DMS 273 treated with DMSO at 0.1 percent for 48 hours (cell line): Measurements from ENCODE around the gene TREML4.
"Not testable (repeated sequence)": the region's sequence is repeated elsewhere in the genome, so short reads cannot be mapped to it uniquely, and the experiment has no call there.

Experiments used
- DNase-seq: peaks from one replicate; lab custom pipeline; 2025; lab: John Stamatoyannopoulos, UW

TREML4 gene

DNA sequence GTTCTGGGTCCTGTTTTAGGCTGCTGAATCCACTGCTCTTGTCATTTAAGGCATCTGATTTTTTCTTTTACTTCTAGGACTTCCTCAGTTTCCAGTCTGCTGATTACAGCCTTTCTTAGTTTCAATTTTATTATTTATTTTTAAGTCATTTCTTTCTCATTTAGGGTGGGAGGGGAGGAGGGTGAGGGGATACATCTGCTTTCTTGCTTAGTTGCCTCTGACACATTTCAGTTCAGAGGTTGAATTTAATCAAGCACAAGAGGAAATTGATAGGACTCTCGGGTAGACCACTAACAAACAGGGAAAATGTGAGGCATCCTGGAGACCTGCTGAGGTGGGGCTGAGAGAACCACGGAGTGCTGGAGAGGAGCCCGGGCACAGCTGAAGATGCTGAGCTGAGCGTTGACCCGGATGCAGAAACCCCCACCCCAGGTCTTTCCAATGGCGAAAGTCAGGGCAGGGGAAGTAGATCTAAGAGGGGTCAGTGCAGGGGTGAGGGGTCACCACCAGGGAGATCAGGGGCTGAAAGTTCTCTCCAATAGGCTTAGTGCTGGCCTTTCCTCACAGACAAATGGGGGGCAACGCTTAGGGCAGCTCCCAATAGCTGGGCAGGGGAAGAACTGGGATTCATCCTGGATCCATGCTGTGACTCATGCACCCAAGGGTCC, 19.6 kb upstream of the TREML4 start:
- DNase-seq: no peak

DNA sequence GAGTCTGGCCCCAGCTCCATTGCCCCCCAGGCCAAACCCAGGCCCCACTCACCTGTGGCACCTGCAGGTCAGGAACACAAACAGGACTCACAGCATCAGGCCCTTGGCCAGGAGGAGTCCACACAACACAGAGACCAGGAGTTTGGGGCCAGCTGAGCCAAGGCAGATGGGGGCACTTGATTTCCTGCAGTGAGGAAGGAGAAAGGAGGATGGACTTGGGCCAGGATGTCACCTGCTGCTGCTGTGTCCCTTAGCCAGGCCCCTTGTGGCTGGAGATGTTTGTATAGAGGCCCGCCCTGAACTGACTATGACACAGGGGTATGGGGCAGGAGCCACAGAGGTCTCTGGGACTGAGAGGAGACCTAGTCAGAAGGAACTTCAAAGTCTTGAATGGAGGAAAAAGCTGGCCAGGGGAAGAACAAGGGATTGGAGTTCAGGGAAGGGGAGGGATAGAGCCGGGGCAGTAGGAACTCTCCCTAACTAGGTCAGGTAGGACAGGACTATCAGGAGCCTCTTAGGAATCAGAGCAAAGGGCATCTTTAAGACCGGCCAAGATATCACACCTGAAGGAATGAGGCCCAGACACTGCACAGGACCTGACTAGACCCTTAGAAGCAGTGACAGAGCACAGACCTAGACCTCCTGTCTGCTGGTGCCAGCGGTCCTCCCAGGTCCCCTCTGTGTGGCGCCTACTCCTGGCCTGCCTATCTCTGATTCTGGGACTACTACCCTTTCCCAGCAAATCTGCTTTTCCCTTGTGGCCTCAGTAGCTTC, 18.4 kb upstream of the TREML4 start:
- no peak for DNase-seq

DNA sequence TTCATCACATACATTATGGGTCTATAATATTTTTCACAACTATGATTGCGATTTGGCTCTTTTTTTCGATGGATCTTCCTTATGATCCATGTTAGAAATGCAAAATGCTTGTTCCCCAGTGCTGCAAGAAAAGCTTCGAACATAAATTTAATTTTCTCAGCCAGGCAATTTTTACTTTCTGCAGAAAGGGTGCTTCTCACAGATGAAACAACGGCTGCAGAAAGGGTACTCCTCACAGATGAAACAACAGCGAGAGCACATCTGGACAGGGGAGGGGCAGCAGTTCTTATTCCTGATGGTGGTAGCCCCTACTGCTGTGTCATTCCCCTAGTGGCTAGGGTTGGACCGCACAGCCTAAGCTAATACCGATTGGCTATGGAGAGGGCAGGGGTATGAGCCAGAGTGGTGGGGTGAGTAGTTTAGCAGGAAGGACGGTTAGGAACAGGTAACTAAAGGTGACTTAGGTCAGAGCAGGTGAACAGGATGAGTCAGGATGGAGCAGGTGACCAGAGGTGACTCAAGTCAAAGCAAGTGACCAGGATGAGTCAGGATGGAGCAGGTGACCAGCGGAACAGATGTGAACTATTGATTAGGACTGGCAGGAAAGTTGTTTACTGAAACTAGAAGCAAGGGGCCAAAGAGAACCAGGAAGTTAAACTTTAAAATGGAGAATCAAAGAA, 13.4 kb upstream of the TREML4 start:
- no peak for DNase-seq

DNA sequence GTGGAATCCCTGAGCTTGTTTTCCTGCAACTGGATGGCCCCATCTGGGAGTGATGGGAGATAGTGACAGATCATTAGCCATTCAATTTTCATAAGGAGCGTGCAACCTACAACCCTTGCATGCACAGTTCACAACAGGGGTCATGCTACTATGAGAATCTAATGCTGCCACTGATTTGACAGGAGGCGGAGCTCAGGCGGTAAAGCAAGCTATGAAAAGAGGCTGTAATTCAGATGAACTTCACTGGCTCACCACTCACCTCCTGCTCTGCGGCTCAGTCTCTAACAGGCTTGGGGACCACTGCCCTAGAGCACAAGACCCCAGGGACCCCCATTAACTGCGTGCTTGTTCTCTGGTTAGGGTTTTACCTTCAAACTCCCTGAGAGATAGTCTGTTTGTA, 12.4 kb upstream of the TREML4 start:
- DNase-seq: no peak

DNA sequence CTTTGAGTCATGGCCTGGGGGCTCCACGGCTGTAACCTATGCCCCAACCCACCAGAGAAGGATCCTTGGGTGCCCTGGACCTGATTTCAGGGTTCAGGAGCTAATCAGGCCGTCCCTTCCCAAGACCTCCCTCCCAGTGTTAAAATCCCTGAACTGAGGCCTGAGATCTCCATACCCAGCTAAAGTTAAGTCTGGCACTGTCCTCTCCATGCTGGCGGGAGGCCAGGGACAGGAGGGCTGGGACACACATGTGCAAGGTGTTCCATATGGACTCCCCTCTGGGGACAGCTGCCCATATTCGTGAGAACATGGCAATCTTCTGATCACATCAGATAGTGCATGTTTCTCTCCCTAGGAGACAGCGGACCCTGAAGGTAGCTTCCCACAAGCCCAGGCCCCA, 11.5 kb upstream of the TREML4 start:
- no peak for DNase-seq

DNA sequence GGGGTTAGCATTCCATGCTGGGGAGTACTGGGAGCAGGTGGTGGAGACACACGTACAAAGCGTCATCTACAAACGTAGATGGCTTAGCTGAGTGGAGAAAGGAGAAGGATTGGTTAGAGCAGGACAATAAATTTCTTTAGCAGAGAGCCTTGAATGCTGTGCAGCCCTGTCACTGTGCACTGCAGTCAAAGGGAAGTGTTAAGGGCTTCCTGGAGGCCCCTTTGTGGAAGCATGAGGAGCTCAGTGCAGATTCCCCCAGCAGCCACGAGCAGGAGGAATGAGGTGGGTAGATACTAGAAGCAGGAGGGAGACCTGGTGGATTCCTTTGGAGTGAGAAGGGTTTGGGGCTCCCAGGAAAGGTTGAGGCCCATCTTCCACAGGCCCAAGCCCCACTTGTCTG, 6.1 kb upstream of the TREML4 start:
- no peak for DNase-seq

DNA sequence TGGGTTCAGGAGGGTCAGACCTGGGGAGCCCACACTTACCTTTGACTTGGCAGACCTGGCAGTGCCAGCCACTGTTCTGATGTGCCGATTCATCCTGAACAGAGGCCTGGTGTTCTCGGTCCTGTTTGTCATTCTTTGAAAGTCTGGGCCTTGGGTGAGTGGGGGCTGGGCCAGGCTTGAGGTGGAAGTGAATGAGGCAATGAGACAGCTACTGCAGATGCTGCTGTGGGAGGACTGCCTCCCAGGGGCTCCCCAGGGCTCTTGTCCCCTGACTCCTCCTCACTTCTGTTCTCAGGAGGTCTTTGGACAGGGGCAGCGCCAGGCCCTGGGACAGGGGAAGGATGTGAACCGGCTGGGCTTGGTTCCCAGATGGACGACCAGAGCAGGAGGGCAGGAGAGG, 5.6 kb upstream of the TREML4 start:
- no peak for DNase-seq

DNA sequence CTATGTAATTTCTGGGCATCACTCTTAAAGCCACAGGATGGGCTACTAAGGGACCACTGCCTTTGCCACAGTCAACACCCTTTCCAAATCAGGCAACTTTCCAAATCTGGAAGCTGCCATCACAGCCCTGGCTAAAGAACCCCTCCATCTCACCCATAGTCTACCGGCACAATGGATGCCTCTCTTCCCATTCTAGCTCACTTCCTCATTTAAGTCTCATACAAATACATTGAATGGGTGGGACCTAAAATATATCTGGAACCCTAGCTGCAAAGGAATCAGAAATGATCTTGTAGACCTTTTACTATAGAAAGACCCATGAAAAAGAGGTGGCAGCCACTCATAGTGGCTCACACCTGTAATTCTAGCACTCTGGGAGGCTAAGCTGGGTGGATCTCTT, 3.3 kb upstream of the TREML4 start:
- no peak for DNase-seq

DNA sequence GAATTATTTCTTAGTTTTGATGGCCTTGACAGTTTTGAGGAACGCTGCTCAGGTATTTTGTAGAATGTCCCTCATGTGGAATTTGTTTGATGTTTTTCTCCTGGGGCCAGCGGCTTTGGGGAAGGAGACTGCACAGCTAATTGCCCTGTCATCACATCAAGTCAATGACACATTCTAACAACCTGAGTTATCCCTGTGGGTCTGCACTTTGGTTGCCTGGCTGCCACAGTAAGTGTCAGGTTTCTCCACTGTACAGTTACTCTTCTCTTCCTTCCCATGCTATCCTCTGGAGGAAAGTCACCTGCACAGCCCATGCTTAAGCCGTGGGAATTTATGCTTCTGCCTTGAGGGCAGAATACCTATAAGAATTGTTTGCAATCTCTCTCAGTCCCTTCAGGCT, 1.4 kb upstream of the TREML4 start:
- no peak for DNase-seq

DNA sequence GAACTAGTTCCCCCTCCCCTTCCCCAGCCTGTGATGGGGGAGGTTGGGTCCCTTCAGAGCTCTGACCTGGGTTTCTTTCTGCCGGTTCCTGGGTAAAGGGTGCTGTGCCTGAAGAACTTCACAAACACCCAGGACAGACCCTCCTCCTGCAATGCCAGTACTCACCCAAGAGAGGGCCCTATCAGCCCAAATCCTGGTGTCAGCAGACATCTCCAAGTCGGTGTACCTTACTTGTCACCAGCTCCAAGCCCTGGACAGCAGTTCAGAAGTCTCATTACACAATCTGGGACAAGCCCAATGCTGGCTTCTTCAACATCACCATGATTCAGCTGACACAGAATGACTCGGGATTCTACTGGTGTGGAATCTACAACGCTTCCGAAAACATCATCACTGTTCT, 467 bp downstream of the TREML4 start:
- DNase-seq: no peak

DNA sequence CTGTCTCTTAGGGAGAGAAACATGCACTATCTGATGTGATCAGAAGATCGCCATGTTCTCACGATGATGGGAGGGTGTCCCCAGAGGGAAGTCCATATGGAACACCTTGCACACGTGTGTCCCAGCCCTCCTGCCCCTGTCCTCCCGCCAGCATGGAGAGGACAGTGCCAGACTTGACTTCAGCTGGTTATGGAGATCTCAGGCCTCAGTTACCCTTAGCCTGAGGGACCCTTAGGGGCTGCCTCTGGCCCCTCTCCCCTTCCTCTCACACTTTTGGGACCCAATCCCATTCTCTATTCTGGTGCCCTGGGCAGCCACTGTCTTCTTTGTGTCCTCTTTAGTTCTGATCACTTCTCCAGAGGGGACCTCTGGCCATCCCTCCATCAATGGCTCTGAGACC, 1.6 kb downstream of the TREML4 start:
- no peak for DNase-seq

DNA sequence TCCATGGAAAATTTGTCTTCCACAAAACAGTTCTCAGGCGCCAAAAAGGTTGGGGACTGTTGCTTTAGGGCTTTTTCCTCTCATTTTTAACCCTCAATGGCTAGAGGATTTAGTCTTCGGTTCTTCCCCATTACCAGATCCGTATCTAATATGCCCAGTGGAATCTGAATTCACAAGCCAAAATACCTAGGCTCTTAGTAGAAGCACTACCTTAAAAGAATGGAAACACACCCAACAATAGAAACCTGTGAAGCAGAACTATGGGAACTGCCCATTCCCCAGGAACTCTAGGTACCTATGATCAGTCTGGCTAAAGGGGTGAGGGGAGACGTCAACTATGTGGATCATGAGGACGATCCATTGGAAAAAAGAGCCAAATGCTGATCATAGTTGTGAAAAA, 3.1 kb downstream of the TREML4 start:
- no peak for DNase-seq

DNA sequence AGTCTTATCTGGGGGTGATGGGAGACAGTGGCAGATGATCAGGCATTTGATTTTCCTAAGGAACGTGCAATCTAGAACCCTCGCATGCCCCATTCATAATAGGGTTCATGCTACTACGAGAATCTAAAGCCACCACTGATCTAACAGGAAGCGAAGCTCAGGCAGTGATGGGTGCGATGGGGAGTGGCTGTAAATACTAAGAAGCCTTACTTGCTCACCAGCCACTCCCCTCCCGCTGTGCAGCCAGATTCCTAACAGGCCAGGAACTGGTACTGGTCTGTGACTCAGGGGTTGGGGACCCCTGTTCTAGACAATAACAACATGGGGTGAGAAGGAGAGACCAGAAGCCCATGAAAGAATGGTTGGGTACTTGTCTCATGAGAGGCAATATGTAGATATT, 4.5 kb downstream of the TREML4 start:
- DNase-seq: no peak

DNA sequence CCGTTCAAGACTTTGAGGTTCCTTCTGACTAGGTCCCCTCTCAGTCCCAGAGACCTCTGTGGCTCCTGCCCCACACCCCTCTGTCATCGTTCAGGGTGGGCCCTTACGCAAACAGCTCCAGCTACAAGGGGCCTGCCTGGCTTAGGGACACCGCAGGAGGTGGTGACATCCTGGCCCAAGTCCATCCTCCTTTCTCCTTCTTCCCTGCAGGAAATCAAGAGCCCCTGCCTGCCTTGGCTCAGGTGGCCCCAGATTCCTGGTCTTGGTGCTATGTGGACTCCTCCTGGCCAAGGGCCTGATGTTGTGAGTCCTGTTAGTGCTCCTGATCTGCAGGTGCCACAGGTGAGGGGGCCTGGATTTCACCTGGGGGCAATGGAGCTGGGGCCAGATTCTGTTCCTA, 8.1 kb downstream of the TREML4 start:
- DNase-seq: no peak

DNA sequence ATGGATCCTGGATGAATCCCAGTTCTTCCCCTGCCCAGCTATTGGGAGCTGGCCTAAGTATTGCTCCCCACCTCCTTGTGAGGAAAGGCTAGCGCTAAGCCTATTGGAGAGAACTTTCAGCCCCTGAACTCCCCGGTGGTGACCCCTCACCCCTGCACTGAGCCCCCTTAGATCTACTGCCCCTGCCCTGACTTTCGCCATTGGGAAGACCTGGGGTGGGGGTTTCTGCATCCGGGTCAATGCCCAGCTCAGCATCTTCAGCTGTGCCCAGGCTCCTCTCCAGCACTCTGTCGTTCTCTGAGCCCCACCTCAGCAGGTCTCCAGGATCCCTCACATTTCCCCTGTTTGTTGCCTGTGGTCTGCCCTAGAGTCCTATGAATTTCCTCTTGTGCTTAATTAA, 9.0 kb downstream of the TREML4 start:
- no peak for DNase-seq

DNA sequence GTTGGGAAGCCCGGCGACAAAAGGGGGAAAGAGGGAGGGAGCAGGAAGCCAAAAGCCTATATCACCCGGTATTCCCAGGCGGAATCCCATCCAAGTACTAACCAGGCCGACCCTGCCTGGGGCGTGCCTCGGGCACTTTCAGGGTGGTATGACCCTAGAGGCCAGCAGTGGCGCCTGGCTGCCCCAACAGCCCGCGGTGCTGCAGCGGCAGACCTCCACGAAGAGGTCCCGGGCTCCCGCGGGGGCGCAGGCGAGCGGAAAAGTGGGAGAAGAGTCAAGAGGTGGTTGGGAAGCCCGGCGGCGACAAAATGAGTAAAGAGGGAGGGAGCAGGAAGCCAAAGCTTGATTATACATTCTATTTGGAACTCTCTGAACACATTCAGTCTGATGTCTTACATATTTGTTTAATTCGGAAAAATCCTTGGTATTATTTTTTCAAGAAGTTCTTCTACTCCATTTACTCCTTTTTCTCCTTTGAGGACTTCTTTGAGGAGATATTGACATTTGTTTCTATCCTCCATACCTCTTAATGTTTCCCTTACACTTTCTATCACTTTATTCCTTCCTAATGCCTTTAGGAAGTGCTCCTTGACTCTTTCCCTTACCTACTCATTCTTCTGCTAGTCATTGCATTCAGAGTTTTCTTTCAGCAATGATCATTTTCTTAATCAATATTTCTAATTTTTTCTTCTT, 11.5 kb downstream of the TREML4 start:
- no peak for DNase-seq

DNA sequence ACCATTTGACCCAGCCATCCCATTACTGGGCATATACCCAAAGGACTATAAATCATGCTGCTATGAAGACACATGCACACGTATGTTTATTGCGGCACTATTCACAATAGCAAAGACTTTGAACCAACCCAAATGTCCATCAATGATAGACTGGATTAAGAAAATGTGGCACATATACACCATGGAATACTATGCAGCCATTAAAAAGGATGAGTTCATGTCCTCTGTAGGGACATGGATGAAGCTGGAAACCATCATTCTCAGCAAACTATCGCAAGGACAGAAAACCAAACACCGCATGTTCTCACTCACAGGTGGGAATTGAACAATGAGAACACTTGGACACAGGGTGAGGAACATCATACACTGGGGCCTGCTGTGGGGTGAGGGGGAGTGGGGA, 18.4 kb downstream of the TREML4 start:
- DNase-seq: not testable (repeated sequence)

DNA sequence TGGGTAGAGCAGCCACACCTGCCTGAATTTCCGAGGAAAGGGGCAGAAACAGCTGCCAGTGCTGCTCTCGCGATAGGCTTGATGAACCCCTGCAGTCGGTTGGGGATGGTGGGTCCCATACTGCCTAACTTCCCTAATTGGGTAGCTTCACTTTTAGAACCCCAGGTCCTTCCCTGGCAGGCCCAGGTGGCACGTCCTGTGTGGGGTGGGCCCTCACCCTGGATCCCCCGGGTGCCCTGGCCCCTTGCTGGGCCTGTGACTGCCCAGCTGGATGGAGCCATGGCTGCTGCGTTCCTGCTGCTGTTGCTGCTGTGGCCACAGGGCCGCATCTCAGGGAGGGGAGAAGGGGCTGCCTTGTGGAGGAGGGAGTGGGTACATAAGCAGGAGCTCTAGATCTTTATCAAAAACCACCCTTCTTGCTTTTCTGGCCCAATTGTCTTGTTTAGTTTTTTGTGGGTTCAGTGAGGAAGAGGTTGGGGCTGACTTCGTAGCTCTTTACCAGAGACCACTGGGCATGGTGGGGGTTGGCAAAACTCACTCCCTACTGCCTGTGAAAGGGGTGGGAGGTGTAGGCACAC, 19.2 kb downstream of the TREML4 start:
- DNase-seq: no peak

DNA sequence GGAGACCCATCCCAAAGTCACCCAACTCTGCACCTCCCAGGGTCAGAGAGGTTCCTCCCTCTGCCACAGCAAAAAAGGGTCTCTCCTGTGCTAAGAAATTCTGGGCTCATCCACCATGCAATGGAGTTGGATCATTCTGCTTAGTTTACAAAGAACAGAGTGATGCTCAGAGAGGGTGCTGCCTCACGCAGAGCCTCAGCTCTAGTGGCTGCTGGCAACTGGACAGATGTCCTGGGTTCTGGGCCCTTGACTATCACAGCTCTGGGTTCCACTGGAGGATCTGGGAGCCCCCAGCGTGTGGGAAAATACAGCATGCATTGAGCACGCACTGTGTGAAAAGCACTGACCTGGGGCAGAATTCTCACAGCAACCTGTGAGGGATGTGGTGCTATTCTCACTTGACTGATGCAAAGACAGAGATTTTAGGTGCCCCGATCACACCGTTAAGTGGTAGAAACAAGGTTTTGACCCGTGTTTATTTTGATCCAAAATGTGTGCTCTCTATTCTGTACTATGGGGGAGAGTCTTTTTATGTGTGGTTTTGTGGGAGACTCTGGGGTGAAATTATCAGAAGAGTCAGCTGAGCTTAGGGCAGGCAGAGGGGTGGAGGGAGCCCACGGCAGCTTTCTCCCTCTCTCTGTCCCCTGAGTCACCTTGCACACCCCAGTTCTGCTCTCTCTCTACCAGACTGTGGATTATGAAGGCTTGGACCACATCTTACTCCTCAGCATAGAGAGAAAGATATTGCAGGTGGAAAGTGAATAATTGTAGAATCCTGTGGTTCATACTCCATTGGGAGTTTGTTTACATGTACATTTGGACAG, 19.9 kb downstream of the TREML4 start:
- no peak for DNase-seq

DNA sequence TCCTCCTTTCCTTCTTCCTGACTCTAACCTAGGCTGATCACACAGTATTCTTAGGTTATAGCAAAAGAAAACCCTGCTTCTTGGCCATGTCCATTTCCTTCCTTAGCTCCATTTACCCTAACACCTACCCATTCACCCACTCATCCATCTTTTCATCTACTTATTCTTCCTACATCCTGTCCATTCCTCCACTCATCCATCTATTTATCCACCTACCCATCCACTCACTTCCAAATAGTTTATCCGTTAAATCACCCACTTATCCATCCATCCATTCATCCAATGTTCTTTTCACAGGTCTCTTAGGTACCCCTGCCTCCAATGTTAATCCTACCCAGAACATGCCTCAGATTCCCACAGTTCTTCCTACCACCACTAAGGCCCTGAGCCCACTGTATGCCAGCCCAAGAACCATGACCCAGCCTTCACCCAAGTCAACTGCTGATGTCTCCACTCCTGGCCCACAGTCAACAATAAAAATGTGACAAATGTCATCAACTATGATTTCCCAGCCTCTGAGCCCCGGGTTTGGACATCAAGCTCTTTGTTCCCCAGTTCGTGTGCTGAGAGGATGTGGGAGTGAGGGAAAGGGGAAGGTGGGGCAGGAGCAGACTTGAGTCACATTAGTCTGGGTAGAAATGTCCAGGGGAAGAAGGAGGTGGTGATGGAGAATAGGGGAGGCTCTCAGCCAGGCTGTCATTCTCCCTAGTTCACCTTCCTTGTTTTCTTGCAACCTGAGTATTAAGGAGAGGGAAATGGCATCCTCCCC, 24.4 kb downstream of the TREML4 start:
- no peak for DNase-seq

DNA sequence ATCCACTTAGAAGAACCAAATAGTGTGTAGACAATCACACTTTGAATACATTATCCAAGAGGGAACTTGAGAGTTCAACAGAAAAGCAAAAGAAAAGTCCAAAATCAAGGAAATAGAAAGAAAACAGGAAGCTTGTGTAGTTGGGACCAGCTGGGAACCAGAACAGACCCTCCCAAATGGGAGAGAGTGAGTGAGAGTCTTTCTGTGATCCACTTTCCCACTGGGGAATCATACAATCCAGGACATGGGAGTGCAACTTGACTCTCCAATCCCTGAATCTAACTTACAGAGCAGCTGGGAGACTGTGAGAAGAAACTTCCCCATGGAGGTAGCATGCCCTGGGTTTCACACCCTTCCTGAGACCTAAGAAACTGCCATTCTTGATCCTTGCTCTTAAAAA, 27.0 kb downstream of the TREML4 start:
- no peak for DNase-seq
